B cell (primary cell): ENCODE results near the gene IGFBP7. TPM values are rescaled to one million over a fixed set of nuclear protein-coding genes. Genes with fewer than 3 reads are reported as not detected.

Experiments used
- ATAC-seq: fragments of 200-7000 bp; cut with Tn5 transposase; one replicate; pipeline ENCODE4 v1.10.0; 2021; ENCODE audit warnings: low read depth, mild to moderate bottlenecking, moderate number of reproducible peaks, moderate library complexity
- CTCF ChIA-PET: fragments of 350-600 bp; sonication (Branson Sonifier 250); formaldehyde crosslinking; loops from one replicate; lab custom pipeline; 2021; ENCODE audit warnings: antibody characterized with exemption, inconsistent platforms; lab: Charles Lee
- POLR2A ChIA-PET: fragments of 350-600 bp; sonication (Branson Sonifier 250); formaldehyde crosslinking; loops from one replicate; lab custom pipeline; 2021; ENCODE audit warnings: antibody characterized with exemption; lab: Charles Lee
- DNase-seq: peaks from one replicate; pipeline ENCODE4 v3.0.0; 2013
- H2AFZ ChIP-seq: 2 replicates; pipeline ENCODE4 v1.6.1; 2012; ENCODE audit warnings: mild to moderate bottlenecking, low read depth, low read length; ENCODE audit not compliant: insufficient read depth, poor library complexity, severe bottlenecking
- H3K27ac ChIP-seq, 2 donors: 1 replicate in 1 of 2; 2 replicates in 1 of 2; pipeline ENCODE4 v1.5.1; 2012 to 2013; ENCODE audit warnings: low read length in 2 of 2, mild to moderate bottlenecking in 2 of 2, moderate library complexity in 1 of 2
- H3K27me3 ChIP-seq, 4 experiments: fragments of 200-600 bp in 1 of 4; sonication (generic) in 1 of 4; replicated peaks in 1 of 4; 1 replicate in 2 of 4; 2 replicates in 2 of 4; pipeline versions ENCODE4 v1.6.1 to v1.7.0; 2013 to 2016; ENCODE audit warnings: low read length in 3 of 4, mild to moderate bottlenecking in 2 of 4, mixed read lengths in 1 of 4, moderate library complexity in 1 of 4; ENCODE audit not compliant: insufficient read depth in 4 of 4, control insufficient read depth in 3 of 4; ENCODE audit errors: control extremely low read depth in 1 of 4
- H3K36me3 ChIP-seq, 2 experiments: replicated peaks in 1 of 2; 1 replicate in 1 of 2; 2 replicates in 1 of 2; pipeline versions ENCODE4 v1.6.1 to v1.7.1; 2013; ENCODE audit warnings: low read length in 1 of 2; ENCODE audit not compliant: insufficient read depth in 2 of 2, control insufficient read depth in 1 of 2; ENCODE audit errors: control extremely low read depth in 1 of 2, extremely low read depth in 1 of 2
- H3K4me1 ChIP-seq, 2 donors: fragments of 200-600 bp in 1 of 2; sonication (generic) in 1 of 2; 1 replicate in 1 of 2; 2 replicates in 1 of 2; pipeline versions ENCODE4 v1.5.1 to v1.6.1; 2013 to 2017; ENCODE audit warnings: low read length in 2 of 2; ENCODE audit not compliant: control insufficient read depth in 2 of 2, insufficient read depth in 2 of 2
- H3K4me2 ChIP-seq: replicated peaks from 2 replicates; pipeline ENCODE3; 2012; ENCODE audit warnings: mild to moderate bottlenecking, low read depth, low read length; ENCODE audit not compliant: poor library complexity, severe bottlenecking
- H3K4me3 ChIP-seq, 5 experiments: fragments of 200-600 bp in 1 of 5; sonication (generic) in 1 of 5; 1 replicate in 3 of 5; 2 replicates in 2 of 5; pipeline versions ENCODE4 v1.5.1 to v1.7.0; 2011 to 2016; ENCODE audit warnings: low read length in 4 of 5, mild to moderate bottlenecking in 4 of 5, low read depth in 2 of 5, control low read depth in 1 of 5, moderate library complexity in 1 of 5; ENCODE audit not compliant: insufficient read depth in 1 of 5; ENCODE audit errors: control extremely low read depth in 1 of 5, extremely low read depth in 1 of 5
- H3K79me2 ChIP-seq: fragments of 200-600 bp; sonication (generic); one replicate; pipeline ENCODE4 v1.6.0; 2016; ENCODE audit warnings: low read length; ENCODE audit not compliant: control insufficient read depth, insufficient read depth
- H3K9ac ChIP-seq: fragments of 200-600 bp; sonication (generic); 2 replicates; pipeline ENCODE4 v1.6.1; 2017; ENCODE audit warnings: mild to moderate bottlenecking, low read length, moderate library complexity
- H3K9me3 ChIP-seq, 3 donors: one replicate each; pipeline versions ENCODE4 v1.6.1 to v1.7.1; 2013; ENCODE audit warnings: low read length in 2 of 3; ENCODE audit not compliant: control insufficient read depth in 2 of 3, insufficient read depth in 1 of 3; ENCODE audit errors: control extremely low read depth in 1 of 3
- H4K20me1 ChIP-seq: 2 replicates; pipeline ENCODE4 v1.6.0; 2012; ENCODE audit warnings: mild to moderate bottlenecking, low read length; ENCODE audit not compliant: insufficient read depth, control insufficient read depth, poor library complexity, severe bottlenecking
- H3K27ac Mint-ChIP-seq: one replicate; pipeline ENCODE4 v1.8.0; 2021; ENCODE audit warnings: mixed read lengths
- H3K27me3 Mint-ChIP-seq: one replicate; pipeline ENCODE4 v1.8.0; 2021; ENCODE audit warnings: mixed read lengths
- H3K4me1 Mint-ChIP-seq: one replicate; pipeline ENCODE4 v1.8.0; 2021; ENCODE audit warnings: mixed read lengths
- H3K4me3 Mint-ChIP-seq: one replicate; pipeline ENCODE4 v1.8.0; 2021; ENCODE audit warnings: mixed read lengths
- H3K9me3 Mint-ChIP-seq: one replicate; pipeline ENCODE4 v1.8.0; 2022; ENCODE audit warnings: mixed read lengths; ENCODE audit not compliant: insufficient read depth
- EZH2 ChIP-seq: IDR thresholded peaks from 2 replicates; pipeline ENCODE4 v1.6.1; 2012; ENCODE audit warnings: borderline replicate concordance, low read depth, mild to moderate bottlenecking, moderate library complexity, low read length; ENCODE audit not compliant: insufficient read depth, poor library complexity, severe bottlenecking
- WGBS: methylation state at CpG from one replicate; pipeline ENCODE4 v1.1.5; 2013; ENCODE audit warnings: missing lambda C conversion rate; ENCODE audit not compliant: insufficient coverage; 5-methylcytosine and 5-hydroxymethylcytosine counted together
- intact Hi-C: fragments of 100-400 bp; cut with micrococcal nuclease; formaldehyde crosslinking; loops from one replicate; pipeline ENCODE4 v1.10.0; 2022
- polyA plus RNA-seq: library from polyadenylated mRNA; depleted of rRNA; stranded (reverse); fragments of >200 nt; gene quantifications from 2 replicates; pipeline ENCODE4 v1.2.3, GENCODE V29; 2012
- total RNA-seq, 2 donors: library from RNA; stranded (reverse); fragments of 120-200 nt in 1 of 2; gene quantifications; 1 replicate in 1 of 2; 2 replicates in 1 of 2; pipeline versions ENCODE4 v1.2.3 to v1.2.4, GENCODE V29; 2013 to 2022
- TF ChIP-seq, protein P1 (sequence below): fragments of 200-600 bp; IDR thresholded peaks from one replicate; pipeline ENCODE4 v1.8.0; 2022; ENCODE audit warnings: antibody characterized with exemption, mild to moderate bottlenecking

The IGFBP7 gene
- total and polyA plus RNA-seq, 2 donors (not counting 1 experiment from before 2014, with no cell fraction given), result 0.37 TPM; not detected in 1

DNA sequence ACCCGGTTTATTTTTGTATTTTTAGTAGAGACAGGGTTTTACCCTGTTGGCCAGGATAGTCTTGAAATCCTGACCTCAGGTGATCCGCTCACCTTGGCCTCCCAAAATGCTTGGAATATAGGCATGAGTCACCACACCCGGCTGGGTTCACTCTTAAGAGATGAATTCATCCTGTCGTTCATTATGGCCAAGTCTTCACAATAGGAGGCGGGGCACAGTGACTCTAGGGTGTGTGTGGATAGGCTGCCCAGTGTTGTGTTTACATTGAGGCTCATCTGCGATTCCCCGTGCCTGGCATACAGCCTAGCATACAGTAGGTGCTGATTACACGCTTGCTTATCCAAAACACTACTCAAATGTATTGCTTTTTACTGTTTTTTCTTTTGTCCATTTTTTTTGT is 41.3 kb upstream of the IGFBP7 start:
- no peak overlapping the region for H3K27ac Mint-ChIP-seq
- POLR2A ChIA-PET, result no interaction called here
- H3K4me3 ChIP-seq, result no peak overlapping the region

DNA sequence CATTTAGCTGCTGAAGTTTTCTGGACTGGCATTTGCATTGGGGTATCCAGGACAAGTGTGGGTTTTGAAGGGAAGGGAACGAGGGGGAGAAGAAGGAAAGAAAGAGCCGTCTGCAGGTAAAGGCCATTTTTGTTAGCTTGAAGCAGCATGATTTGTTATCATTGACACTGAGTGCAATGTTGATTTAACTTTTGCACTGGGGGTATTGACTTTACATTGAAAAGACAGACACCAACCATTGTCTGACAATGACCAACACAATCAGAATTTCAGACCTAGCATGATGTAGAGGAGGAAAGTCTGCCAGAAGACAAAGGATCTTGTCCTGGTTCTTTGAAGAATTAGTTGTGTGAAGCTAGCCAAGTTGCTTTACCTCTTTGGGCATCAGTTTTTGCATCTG is 39.6 kb upstream of the IGFBP7 start:
- ATAC-seq, result no peak
- Histone ChIP-seq H2AFZ (no peak overlapping the region), H3K9ac (no peak overlapping the region), H3K79me2 (no peaks in the 10 kb centered on the region), H3K4me2 (no peak overlapping the region), H3K36me3 (no peaks in the 10 kb centered on the region), H3K27ac (no peak overlapping the region), H4K20me1 (no peaks in the 10 kb centered on the region), H3K27me3 (no peaks in the 10 kb centered on the region), H3K4me1 (no peaks in the 10 kb centered on the region), H3K9me3 (no peaks in the 10 kb centered on the region), H3K4me3 (no peak overlapping the region)
- TF ChIP-seq EZH2, result no peak
- TF ChIP-seq, protein P1, sequence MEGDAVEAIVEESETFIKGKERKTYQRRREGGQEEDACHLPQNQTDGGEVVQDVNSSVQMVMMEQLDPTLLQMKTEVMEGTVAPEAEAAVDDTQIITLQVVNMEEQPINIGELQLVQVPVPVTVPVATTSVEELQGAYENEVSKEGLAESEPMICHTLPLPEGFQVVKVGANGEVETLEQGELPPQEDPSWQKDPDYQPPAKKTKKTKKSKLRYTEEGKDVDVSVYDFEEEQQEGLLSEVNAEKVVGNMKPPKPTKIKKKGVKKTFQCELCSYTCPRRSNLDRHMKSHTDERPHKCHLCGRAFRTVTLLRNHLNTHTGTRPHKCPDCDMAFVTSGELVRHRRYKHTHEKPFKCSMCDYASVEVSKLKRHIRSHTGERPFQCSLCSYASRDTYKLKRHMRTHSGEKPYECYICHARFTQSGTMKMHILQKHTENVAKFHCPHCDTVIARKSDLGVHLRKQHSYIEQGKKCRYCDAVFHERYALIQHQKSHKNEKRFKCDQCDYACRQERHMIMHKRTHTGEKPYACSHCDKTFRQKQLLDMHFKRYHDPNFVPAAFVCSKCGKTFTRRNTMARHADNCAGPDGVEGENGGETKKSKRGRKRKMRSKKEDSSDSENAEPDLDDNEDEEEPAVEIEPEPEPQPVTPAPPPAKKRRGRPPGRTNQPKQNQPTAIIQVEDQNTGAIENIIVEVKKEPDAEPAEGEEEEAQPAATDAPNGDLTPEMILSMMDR, result no peak
- H3K4me3 Mint-ChIP-seq, result no peak overlapping the region
- intact Hi-C loops, result no loop called here
- no peak for DNase-seq
- H3K4me1 Mint-ChIP-seq, result no peaks in the 10 kb centered on the region
- ChIA-PET POLR2A (no interaction called here), CTCF (interaction anchor here (2.2 kb wide), 1 partner anchor 13 kb away, joined by 8 read pairs; no protein-coding TSS in a partner anchor)
- no peaks in the 10 kb centered on the region for H3K9me3 Mint-ChIP-seq
- peaks cover 11% of the 10 kb centered on the region for H3K27me3 Mint-ChIP-seq
- no peak overlapping the region for H3K27ac Mint-ChIP-seq
- 91% methylated on average over 1 of the region's 2 CpGs for WGBS

More for the DNA sequence above, 41.3 kb upstream of the IGFBP7 start:
- Mint-ChIP-seq H3K4me1 (no peaks in the 10 kb centered on the region), H3K27me3 (peaks cover 25% of the 10 kb centered on the region), H3K4me3 (no peak overlapping the region), H3K9me3 (no peaks in the 10 kb centered on the region)
- DNase-seq, result no peak
- no peaks in the 10 kb centered on the region for H3K9me3 ChIP-seq
- WGBS, result 91% methylated on average over 5 of the region's 8 CpGs
- H3K27ac ChIP-seq, result no peak overlapping the region
- ATAC-seq, result no peak
- CTCF ChIA-PET, result no interaction called here
- H3K4me2 ChIP-seq, result no peak overlapping the region
- no peak overlapping the region for H2AFZ ChIP-seq
- no peaks in the 10 kb centered on the region for H3K27me3 ChIP-seq
- H3K36me3 ChIP-seq, result no peaks in the 10 kb centered on the region
- intact Hi-C loops, result no loop called here
- H4K20me1 ChIP-seq, result no peaks in the 10 kb centered on the region
- no peaks in the 10 kb centered on the region for H3K79me2 ChIP-seq
- TF ChIP-seq, protein P1, result no peak
- TF ChIP-seq EZH2, result no peak
- no peak overlapping the region for H3K9ac ChIP-seq
- no peaks in the 10 kb centered on the region for H3K4me1 ChIP-seq
